GM12891 (cell line): ENCODE measurements around the gene ATG4B.

Experiments used
- DNase-seq: peaks from one replicate; pipeline ENCODE4 v3.0.0; 2011; ENCODE audit warnings: low spot score; ENCODE audit not compliant: insufficient read length
- FAIRE-seq: peaks from 2 replicates; lab custom pipeline; 2011; peaks lifted over from hg19 to GRCh38; lab: Jason Lieb, UNC
- PAX5 ChIP-seq: IDR thresholded peaks from 2 replicates; pipeline ENCODE4 v1.6.1; 2011; ENCODE audit warnings: low read length, moderate library complexity, mild to moderate bottlenecking; ENCODE audit not compliant: insufficient read depth, severe bottlenecking
- POLR2A ChIP-seq: IDR thresholded peaks from 2 replicates; pipeline ENCODE4 v1.6.1; 2011; ENCODE audit warnings: low read depth, low read length, control low read depth
- POLR2AphosphoS5 ChIP-seq: IDR thresholded peaks from 2 replicates; pipeline ENCODE4 v1.6.1; 2011; ENCODE audit warnings: low read depth, low read length, control low read depth
- POU2F2 ChIP-seq: IDR thresholded peaks from 2 replicates; pipeline ENCODE4 v1.6.1; 2011; ENCODE audit warnings: low read depth, mild to moderate bottlenecking, control low read depth, low read length, moderate library complexity
- SPI1 ChIP-seq: IDR thresholded peaks from 2 replicates; pipeline ENCODE4 v1.6.1; 2011; ENCODE audit warnings: low read depth, low read length, control low read depth
- TAF1 ChIP-seq: IDR thresholded peaks from 2 replicates; pipeline ENCODE4 v1.6.1; 2011; ENCODE audit warnings: low read depth, low read length, control low read depth

Gene ATG4B

GRCh38 chr2:241620419-241620769 lies 17.1 kb upstream of the ATG4B start:
- FAIRE-seq (no peak), DNase-seq (no peak)
- TF ChIP-seq POLR2A (no peak), POLR2AphosphoS5 (no peak)

- FAIRE-seq (no peak), DNase-seq (no peak)
- TF ChIP-seq PAX5 (no peak), TAF1 (no peak), POU2F2 (no peak), POLR2AphosphoS5 (no peak), POLR2A (no peak), SPI1 (no peak)
These were observed 9.8 kb upstream of the ATG4B start for GRCh38 chr2:241627675-241628074.

GRCh38 chr2:241629762-241630435 lies 7.6 kb upstream of the ATG4B start:
- no peak for TF ChIP-seq POU2F2
- no peak for TF ChIP-seq POLR2AphosphoS5
- no peak for TF ChIP-seq POLR2A
- TF ChIP-seq PAX5 = no peak
- DNase-seq (no peak), FAIRE-seq (no peak)

GRCh38 chr2:241632478-241633325 lies 4.8 kb upstream of the ATG4B start:
- DNase-seq = no peak
- no peak for FAIRE-seq
- TF ChIP-seq PAX5 = no peak
- no peak for TF ChIP-seq TAF1
- TF ChIP-seq SPI1 = no peak
- TF ChIP-seq POLR2A = no peak
- TF ChIP-seq POLR2AphosphoS5 = no peak
- TF ChIP-seq POU2F2 = no peak

GRCh38 chr2:241633561-241633960 lies 3.9 kb upstream of the ATG4B start:
- DNase-seq = no peak
- no peak for FAIRE-seq
- TF ChIP-seq POLR2AphosphoS5 (no peak), PAX5 (no peak), TAF1 (no peak), POLR2A (no peak), SPI1 (no peak), POU2F2 (no peak)

GRCh38 chr2:241635756-241636155 lies 1.7 kb upstream of the ATG4B start:
- FAIRE-seq (no peak), DNase-seq (no peak)
- TF ChIP-seq POLR2A (no peak), POLR2AphosphoS5 (no peak)

GRCh38 chr2:241636182-241637017 lies 1.1 kb upstream of the ATG4B start:
- TF ChIP-seq POU2F2 = no peak
- no peak for TF ChIP-seq POLR2AphosphoS5
- TF ChIP-seq TAF1 = no peak
- no peak for TF ChIP-seq SPI1
- TF ChIP-seq POLR2A = no peak
- TF ChIP-seq PAX5 = no peak
- FAIRE-seq (peak; percentile 52), DNase-seq (peak; percentile 59)

GRCh38 chr2:241637795-241638660 lies 535 bp downstream of the ATG4B start:
- DNase-seq (peak; percentile 57), FAIRE-seq (no peak)
- TF ChIP-seq TAF1 (no peak), POU2F2 (no peak), SPI1 (no peak), PAX5 (no peak)

GRCh38 chr2:241638940-241639339 lies 1.4 kb downstream of the ATG4B start:
- FAIRE-seq (no peak), DNase-seq (no peak)
- TF ChIP-seq TAF1 = no peak
- TF ChIP-seq POLR2A = no peak
- no peak for TF ChIP-seq POU2F2
